ENCODE data around the gene DMRT1.

The DMRT1 gene

DNA sequence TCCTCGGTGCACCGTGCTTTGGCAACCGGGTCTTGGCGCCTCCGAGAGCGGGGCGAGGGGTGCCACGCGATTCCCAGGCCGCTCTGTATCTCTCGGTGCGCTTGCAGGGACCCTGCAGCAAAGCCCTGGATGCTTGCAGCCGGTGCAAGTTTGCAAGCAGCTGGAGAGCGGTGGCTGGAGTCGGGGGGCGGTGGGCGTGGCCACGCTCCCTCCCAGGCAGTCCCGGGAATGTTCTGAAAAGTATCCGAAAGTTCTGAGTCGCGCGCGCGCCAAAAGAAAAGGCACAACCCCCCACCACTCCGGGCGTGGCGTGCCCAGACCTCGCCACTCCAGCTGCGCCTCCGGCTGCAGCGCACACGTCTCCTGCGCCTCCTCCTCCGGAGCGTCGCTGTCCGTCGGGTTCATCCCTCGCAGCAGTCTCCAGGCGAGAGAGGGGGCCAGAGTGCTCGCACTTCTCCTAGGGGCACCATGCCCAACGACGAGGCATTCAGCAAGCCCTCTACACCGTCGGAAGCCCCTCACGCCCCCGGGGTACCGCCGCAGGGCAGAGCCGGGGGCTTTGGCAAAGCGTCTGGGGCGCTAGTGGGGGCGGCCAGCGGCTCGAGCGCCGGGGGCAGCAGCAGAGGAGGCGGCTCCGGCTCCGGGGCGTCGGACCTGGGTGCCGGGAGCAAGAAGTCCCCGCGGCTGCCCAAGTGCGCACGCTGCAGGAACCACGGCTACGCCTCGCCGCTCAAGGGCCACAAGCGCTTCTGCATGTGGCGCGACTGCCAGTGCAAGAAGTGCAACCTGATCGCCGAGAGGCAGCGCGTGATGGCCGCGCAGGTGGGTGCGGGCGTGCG is at the start of gene DMRT1:
Gene DMRT1 (plus strand): TSS at position 327 of the 839 bp plus-strand sequence. CDS start 142 bp downstream, at position 469.
- DNase-seq, result no peak

DNA sequence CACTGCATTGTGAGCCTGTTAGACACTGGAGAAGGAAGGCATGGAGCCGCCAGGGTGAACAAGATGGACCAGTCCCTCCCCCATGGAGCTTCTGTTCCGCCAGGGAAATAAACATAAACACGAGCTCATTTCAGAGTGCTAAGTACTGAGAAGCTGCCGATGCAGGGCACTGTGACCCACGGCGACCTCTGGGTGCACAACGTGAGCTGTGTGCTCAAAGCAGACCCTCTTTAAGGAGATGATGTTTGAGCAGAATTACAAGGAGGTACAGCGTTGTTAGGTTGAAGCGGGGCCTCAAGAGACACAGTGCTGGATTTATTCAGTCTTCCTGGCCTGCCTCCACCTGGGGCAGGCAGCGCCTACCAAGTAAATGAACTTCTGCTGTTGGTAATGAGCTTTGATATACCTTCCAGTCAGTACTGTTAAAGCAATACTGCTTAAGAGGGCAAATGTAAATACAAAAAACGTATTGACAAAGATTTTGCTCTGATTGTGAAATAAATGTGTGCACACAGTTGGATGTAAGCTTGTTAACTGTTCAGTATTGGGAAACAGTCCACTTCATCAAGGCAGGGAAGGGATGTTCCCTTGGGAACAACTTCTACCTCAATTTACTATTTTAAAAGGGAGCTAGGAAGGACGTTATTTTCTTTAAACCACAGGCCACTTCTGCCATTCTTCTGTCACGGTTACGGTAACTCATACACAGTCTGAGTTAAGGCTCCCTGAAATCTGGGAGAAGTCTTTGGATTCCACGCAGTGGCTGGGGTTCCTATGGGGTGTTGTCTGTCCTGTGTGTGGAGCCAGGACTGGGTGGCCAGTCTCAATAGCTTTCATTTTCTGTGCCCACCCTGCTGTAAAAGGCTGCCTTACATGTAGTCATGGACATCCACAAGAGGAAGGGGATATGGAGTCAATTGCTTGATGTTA is 48.9 kb upstream of the DMRT1 start:
- DNase-seq, result no peak

DNA sequence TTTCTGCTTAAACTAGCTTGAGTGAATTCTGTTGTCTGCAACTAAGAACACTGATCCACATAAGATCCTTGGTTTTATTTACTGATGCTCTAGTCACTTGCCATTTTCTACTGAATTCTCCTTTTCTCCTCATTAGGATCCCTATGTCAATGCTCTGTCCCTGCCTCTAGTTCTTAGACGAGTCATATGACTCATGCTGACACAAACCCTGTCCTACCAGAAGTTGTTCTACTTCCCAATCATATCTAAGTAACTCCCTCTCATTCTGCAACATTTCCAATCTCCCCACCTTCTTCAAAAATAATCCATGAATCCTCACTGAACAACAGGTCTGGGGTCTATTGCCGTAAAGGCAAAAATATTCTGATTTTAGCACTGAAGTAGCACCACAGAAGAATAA is 47.1 kb upstream of the DMRT1 start:
- no peak for DNase-seq

DNA sequence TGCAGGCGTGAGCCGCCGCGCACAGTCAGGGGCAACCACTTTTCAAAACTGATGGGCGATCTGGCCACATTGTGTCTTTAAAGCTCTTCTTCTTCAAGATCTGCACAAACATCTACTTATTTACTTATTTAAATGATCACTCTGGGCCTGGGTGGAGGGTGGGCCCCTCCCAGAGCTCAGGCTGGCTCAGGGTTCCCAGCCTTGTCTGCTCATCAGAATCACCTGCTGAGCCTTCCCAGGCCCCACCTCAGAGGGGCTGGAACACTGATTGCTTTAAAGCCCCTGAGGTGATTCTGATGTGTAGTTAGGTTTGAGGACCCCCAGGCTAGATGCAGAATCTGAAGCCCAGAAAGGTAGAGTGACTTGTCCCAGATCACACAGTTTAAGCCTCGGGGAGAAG is 45.6 kb upstream of the DMRT1 start:
- DNase-seq, result no peak

DNA sequence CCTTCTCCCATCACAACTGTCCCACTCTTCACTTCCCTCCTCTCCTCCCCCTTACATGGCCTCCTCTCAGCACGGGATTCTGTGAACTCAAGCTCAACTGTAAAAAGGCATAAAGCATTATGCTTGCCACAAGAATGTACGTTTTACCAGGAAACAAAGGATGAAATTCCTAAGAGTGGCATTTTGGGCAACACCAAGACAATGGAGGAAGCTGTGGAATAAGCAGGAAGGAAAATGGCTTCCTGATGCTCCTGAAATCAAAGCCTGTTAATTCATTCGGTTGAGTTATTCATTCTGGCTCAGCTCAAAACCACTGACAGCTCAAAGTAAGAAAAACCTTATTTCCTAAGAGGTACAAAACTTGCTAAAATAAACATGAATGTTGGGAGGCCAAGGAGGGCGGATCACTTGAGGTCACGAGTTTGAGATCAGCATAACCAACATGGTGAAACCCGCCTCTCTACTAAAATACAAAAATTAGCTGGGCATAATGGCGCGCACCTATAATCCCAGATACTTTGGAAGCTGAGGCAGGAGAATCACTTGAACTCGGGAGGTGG is 40.8 kb upstream of the DMRT1 start:
- no peak for DNase-seq

DNA sequence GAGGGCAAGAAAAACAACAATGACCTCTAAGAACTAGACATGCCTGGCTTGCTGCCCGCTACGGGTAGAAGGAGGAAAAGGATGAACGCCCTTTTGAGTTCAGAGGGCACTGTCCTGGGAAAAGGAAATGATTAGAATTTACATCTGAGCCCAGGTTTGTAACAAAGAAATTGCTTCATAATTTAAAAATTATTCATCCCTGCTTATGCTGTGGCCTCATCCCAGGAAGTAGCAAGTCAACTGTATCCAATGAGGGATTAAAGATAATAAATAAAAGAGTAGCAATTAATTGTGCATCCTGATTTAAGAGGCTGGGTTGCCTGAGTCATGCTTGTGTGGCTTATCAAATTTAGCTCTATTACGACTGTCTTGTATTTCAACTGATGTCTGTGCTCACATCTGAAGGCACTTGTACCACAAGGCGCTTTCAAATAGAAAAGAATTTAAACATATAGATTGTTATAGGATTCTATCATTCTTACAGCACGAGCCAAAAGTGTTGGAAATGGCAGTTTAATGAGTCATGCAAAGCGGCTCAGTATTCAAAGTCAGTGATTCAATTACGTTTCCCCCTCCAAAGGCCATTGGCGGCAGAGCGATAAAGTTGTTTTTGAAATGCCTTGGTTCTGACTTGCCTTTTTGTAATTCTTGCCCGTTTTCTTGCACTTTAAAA is 40.0 kb upstream of the DMRT1 start:
- no peak for DNase-seq

DNA sequence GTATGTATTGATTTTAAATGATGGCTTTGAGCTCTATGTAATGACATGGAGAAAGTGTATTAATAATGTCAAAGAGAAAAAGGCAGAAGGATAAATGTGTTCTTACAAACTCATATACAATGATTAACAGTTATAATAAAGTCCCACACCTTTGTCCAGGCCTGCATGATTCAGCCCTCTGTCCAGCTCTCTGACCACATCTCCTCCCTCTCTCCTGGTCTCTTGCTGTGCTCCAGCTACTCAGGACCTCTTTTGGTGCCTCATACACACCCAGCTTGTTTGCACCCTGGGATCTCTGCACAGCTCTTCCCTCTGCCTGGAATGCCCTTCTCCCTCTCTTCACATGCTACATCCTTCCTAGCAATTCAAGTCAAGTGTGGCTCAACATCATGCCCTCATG is 37.5 kb upstream of the DMRT1 start:
- DNase-seq, result no peak

DNA sequence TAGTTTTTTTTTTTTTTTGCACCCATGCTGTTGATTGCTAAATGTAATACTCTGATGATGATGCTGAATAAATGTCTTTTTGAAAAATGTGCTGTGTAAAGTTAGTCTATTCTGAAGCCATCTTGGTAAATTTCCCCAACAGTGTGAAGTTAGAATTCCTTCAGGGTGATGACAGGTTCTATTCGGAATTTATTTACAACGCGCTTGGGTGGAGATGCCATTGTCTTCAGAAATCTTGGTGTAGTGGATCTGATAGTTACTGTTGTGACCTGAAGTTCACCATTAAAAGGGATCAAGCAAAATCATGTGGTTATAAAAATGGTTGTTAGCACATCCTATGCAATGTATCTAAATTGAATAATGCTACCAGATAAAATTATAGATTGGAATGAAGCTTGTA is 36.3 kb upstream of the DMRT1 start:
- DNase-seq, result no peak

DNA sequence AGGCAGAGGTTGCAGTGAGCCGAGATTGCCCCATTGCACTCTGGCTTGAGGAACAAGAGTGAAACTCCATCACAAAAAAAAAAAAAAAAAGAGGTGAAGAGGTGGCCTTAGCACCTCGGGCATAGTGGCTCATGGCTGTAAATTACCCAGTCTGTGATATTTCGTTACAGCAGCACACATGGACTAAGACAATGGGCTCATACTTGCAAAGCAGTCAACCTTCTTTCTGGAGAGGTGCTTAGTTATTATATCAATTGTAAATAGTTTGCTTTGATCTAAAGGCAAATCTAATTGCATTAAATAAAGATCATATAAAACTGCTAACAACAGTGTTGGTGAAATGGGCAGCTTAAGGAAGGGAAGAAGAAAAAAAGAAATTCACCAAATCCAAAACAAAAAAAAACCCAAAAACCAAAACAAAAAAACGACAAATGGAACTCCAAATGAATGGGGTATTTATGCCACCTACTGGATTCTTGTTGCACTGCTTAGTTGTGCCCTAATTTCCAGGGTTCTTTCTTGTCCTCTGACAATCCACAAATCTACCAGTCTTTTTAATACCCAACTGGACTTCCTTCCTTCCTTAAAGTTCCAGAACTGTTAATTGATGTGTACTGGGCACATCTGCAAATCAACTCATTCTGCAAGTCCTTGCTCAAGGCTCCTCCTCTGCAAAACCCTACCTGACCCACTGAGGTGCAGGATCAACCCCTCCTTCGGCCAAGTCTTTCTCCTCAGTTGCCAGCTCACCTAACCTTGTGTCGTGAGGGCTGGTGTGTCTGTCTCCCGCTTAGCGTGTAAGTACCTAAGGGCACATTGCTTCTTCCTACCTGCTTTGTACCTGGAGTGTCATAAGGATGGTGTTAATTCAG is 35.0 kb upstream of the DMRT1 start:
- no peak for DNase-seq

DNA sequence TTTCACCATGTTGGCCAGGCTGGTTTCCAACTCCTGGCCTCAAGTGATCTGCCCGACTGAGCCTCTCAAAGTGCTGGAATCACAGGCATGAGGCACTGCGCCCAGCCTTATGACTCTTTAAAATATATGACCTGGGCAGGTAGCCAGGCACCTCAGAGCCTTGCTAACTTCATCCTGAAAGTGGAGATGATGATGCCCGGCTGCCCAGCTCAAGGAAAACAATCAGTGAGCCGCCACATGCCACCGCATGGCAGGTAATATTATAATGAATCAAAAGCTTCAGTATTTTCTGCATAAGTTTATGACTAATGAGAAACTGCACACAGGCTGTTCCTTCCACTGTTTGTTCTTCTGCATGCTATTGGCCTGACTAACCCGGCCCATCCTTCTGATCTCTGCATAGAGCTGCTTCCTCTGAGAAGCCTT is 30.4 kb upstream of the DMRT1 start:
- DNase-seq, result no peak

DNA sequence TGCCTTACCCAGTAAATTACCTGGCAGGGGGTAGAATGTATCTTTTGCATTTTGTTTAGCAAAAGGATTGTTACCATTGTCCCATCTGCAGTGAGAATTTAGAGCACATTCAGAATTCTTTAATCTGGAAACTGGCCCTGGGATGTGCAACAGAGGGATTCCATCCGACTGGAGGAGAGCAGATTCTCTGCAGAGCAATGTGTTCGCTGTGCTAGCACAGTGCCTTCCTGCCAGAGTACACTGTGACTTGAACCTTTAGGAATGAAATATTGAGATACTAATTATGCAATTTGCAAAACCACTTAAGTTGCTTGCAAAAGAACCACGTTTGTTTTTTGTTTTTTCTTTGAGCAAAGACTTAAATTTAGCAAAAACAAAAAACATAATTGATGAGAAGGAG is 22.5 kb upstream of the DMRT1 start:
- DNase-seq, result no peak

DNA sequence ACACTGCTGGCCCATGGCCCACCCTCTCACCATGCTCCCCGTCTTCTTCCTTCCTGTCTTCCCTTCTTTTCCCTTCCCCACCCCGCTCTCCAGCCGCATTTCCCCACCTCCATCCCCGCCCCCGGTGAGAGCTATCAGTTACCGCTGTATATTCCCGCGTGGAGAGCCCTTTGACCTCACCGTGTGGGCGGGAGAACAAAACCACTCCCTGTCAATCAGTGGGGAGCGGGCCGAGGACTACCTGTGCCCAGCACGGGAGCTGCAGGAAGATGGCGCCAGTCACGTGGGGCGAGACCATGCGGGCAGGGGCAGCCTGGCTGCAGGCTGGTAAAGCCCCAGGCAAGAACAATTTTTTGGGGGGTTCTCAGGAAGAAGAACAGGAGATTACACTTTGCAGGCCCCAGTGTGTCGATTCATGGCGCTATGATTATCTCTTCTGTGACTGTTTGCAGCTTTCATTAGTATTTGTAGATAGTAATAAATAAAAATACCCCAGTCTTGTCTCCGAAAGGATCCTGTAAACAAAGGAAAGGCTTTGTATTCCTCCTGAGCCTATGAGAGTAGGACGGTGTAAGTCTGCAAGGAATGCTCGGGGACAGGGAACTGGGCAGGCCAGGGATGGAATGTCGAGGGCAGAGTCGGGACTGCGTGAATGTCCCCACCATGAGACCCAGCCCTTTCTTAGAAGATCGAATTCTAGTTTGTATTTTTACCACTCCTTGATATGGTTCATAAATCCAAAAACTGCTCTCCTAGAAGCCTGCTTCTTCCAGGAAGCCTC is 14.8 kb upstream of the DMRT1 start:
- DNase-seq, result no peak

DNA sequence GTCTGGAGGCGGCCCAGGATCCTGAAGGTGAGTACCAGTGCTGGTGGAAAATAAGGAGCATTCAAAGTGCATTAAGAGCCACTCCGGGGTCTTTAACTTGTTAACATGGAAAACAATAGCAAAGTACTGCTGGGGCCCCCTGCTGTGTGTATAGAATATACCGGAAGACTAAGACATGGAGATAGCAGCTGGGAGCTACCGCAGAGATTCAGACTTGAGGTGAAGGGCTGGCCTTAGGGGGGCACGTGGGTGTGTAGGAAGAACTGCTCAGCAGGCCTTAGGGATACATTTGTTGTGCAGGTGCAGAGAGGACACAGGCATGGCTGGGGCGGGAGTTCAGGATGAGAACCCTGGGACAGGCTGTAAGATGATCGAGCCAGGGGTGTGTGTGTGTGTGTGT is 1.2 kb upstream of the DMRT1 start:
- DNase-seq, result no peak

DNA sequence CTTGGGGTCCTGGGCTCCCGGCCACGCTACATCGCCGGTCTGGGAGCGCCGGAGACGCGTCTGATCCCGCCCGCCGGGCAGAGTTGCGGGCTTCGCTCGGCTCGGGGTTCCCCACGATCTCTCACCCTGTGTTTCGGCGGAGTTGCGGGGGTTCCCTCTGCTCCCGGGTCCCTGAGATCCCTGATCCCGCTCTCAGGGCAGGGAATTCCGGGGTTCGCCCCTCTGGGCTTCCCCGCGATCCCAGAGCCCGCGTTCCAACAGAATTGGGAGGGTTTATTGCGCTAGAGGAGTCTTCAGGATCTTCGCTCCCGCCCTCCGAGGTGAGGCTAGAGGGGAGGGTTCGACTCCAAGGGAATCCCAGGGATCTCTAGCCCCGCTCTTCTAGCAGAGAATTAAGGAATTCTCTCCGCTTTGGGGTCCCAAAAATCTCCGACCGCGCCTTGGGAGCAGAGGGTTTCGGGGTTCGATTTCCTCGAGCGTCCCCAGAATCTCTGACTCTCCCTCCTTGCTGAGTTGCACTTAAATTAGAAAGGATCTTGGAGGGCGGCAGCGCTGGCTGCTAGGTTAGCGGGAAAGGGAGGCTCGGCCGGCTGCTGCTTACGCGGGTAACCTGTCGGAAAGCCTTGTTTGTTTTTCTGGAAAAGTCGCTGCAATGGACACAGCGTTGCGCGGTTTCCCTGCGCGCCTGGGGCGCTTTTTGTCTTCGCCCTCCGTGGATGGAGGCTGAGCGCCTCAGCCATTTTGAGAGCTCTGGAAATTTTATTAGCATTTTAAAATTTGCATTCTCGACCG is 1.3 kb downstream of the DMRT1 start:
- no peak for DNase-seq

DNA sequence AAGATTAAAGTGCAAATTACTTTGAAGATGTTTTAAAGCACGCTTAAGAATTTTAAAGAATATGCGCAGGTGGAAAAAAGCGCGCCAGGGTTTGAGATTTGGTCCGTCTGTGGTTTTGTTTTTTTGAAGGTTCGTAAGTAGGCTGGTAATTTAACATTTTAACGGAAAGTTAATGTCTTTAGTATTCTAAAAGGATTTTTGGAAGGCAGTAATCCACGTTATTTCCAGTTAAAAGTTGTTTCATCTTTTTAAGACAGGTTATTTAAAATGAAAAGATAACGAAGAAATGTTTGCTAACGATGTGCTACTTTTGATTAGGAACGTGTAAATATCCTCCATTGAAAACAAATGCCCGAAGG is 1.9 kb downstream of the DMRT1 start:
- no peak for DNase-seq

DNA sequence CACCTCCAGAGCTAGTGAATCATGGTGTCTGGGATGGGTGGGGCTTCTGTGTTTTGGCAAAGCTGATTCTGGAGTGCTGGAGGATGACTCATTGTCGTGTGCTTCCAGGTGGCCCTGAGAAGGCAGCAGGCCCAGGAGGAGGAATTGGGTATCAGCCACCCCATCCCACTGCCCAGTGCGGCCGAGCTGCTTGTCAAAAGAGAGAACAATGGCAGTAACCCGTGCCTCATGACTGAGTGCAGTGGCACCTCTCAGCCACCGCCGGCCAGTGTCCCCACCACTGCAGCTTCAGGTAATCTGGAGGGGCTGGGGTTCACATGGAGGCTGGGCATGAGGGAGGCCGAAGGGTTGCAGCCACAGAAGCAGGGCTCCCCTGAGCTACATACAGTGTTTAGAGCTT is 5.4 kb downstream of the DMRT1 start:
- no peak for DNase-seq

DNA sequence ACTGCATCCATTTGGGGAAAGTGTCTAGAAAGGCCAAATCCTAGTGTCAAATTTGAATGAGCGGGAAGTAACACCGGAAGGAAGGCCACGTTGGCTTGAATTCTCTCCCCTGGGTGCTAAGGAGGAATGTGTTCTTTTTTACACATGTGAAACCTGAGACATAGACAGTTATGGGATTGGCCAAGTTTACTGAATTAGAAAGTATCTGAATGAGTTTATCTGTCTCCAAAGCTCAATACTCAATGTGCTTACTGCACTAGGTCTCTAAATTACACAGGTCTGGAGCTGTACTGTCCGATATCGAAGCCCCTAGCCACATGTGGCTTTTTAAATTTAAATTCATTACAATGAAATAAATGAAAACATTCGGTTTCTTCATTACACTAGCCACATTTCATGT is 6.0 kb downstream of the DMRT1 start:
- no peak for DNase-seq

DNA sequence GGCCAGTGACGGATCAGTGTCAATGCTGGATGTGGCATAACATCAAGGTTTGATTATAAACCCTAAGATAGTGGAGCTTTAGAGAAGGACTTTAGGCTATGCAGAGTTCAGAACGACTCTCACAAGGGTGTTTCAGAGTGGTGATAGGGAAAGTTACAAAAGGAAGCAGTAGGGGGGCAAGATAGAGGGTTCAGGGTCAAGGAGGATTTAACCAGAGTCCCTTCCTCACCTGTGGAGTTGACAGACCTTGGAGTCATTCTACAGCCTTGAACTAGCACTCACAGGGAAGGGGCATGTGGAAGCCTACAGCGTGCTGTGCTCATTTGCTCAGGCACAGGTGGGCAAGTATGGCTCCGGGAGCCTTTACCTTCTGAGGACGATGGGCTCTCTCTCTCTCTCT is 7.9 kb downstream of the DMRT1 start:
- no peak for DNase-seq

DNA sequence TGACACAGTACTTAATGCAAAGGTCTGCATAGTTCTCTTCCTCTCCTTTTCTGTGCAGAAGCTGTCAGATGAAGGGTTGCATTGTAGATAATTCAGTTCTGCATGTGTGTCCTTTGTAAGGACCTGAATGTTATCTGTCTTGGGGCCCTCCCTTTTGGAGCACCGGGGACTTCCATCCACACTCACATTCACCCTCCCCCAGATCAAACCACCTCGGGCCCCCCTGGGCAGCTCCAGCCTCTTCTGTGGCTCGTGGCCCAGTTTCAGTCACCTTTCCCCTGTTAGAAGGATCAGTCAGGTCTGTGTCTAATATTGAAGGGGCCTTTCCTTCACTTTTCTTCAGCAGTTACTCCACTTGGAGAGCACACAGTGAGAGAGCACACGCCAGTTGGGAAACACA is 11.0 kb downstream of the DMRT1 start:
- no peak for DNase-seq

DNA sequence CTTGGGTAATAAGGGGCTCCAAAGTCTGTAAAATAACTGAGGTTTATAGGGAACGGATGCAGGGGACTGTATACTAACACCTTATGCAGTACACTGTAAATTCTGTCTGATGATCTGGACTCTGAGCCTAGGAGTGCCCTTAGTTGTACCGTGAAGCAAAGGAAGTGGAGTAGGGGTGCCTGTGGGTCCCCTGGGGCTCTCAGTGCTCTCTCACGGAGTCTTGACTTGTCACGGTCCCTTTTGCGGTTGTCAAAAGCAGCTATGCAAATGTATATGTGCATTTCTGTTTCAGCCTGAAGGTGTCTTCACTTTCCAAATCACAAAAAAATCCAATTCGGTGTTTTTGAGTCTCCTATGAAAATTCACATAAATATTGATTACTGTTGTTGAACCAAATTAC is 17.8 kb downstream of the DMRT1 start:
- DNase-seq, result no peak

DNA sequence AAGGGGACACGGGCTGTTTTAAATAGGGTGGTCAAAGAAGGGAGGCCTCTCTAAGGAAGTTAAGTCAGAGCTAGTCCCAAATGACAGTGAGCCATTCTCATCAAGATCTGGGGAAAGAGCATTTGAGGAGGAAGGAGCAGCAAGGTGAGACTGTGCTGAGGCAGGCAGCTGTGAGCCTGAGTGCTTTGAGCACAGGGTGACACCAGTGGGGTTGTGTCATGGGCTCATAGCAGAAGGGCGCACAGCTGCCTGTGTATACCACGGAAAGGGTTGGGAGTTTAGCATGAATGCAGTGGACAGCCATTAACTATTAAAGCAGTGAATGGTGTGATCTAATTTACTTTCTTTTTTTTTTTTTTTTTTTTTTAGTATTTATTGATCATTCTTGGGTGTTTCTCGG is 19.2 kb downstream of the DMRT1 start:
- DNase-seq, result no peak

Data from activated CD8-positive, alpha-beta memory T cell treated with anti-CD3 and anti-CD28 coated beads, Interleukin-2, amount 50 U/mL, for 4 hours (primary cell).